Activated naive CD8-positive, alpha-beta T cell treated with anti-CD3 and anti-CD28 coated beads, Interleukin-2, amount 50 U/mL, for 16 hours (primary cell): ENCODE measurements around the gene SIK3.
"Not testable (repeated sequence)": the region's sequence is repeated elsewhere in the genome, so short reads cannot be mapped to it uniquely, and the experiment has no call there.

Source experiments
- DNase-seq: peaks from one replicate; pipeline ENCODE4 v3.0.0-alpha.2; 2020; ENCODE audit warnings: low read depth, low spot score

SIK3 gene

DNA sequence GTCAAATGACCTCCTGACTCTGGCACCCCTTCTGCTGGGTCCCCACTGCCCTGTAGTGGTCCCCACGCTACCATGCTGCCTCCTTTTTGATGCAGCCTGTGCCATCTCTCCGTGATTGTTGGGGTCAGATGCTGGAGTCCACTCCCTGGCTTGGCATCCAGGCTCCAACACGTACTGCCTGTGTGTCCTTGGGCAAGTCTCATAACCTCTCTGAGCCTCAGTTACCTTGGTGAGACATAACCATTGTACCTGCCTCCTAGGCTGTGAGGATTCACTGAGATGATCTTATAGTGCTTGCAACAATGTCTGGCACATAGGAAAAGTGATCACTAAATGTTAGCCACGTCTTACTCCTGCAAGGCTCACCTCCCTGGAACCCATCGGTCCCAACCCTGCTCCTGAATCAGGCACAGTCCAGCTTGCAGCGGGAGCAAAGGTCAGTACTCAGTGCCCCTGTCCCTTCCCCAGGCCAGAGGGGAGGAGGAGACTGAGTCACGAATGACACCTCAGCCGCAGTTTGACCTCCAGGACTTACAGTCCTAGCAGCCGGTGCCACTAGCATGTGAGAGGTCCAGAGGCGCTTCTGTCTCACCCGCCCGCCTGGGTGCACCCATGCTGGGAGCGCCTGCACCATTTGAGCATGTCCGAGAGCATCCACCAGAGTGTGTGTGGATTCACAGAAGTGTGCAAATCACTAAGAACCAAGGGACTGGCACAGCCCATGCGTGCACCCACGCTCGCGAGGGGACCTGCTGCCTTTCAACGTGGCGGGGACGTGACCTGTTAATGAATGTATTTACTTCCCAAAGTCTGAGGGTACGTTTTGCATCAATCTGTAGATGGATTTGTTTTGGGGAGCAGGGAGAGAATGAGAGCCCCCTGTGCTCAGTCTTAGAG is 272.1 kb downstream of the SIK3 start:
- DNase-seq: no peak

DNA sequence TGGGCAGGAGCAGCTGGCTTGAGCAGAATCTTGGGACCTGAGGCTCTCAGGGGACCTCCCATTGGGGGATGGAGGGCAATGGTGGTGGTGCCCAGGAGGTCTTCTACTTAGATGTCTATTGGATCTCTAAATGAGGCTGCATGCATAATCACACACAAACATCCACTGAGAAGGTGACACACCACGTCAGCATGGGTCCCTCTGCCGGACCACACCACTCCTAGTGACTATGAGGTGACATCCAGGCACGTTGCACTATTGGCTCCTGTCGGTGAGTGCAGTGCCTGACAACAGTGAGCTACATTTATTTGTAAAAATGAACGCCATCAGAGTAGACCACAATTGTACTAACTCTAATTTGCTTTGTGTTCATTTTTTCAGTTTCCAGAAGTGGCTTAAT is 272.8 kb downstream of the SIK3 start:
- no peak for DNase-seq

DNA sequence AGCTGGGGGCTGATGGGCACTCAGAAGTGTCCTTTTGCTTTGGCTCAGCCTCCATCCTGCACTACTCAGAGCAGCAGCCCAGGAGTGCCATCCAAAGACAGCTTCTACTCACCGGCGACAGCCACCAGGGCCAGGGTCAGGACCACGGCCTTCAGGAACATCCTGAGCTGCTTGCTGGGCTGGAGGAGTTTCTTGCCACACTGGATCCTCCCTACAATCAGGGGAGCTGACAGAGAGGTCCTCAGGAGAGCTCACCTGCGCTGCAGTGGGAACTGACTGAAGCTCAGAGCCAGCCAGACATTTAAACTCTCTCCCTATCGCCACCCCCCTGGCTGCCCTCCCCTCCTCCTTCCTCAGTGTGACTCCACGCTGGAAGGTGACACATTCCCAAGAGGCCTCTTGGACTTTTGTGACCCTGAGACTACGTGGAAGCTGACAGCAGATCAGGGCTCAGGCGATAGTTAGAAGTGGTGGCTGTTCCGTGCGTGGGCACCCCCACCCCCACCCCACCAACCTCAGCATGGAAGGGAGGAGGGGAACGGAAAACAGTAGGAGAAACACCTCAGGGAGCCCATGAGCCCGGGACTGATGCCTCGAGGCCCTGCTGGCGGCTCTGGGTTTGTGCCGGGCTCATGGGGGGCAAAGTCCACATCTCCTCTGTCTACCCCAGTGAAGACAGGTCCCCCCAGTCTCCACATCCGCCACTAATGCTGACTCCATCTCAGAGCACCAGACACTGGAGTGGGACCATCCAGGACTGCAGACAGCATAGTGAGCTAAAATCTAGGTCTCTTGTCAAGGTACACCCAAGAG is 275.0 kb downstream of the SIK3 start, which contains the start of gene APOA4:
Gene APOA4 (minus strand): TSS at position 274 of the 813 bp plus-strand sequence. CDS start 113 bp downstream, at position 161.
- no peak for DNase-seq

DNA sequence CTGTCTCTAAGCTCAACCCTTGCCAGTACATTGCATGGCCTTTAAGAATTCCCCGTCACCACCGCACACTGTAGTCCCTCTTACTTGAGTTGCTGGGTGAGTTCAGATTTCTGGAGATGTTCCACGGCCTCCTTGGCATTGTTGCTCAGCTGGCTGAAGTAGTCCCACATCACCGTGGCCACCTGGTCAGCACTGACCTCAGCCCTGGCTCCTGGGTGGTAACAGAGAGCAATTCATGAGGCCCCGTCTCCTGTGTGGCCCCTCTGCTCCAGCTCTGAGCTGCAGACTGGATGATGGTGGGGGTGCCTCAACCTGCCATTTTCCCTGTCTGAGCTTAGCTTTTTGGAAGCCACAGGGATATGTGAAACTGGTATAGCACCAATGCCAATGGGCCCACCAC is 275.7 kb downstream of the SIK3 start:
- DNase-seq: no peak

DNA sequence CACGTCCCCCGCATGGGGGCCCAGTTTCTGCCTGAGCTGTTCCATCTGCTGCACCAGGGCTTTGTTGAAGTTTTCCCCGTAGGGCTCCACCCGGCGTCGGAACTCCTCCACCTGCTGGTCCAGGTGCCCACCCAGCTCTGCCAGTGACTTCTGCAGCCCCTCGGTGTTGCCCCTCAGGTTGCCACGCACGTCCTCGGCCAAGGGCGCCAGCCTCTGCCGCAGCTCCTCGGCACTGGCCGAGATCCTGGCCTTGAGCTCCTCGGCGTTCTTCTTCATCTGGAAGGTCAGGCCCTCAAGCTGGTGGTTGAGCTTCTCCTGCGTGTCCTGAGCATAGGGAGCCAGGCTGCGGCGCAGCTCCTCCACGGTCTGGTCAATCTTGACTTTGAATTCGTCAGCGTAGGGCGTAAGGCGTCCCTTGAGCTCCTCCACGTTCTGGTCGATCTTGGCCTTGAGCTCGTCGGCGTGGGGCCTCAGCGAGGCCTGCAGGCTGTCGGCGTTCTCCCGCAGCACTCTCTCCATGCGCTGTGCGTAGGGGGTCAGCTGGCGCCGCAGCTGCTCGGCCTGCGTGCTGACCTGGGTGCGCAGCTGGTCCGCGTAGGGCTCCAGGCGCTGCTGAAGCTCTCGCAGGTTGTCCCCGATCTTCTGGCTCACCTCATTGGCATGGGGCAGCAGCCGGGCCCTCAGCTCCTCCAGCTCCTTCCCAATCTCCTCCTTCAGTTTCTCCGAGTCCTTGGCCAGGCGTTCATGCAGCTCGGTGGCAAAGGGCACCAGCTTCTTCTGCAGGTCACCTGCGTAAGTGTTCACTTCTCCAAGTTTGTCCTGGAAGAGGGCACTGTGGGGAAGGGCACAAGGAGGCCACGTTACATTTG is 276.9 kb downstream of the SIK3 start:
- DNase-seq: no peak

DNA sequence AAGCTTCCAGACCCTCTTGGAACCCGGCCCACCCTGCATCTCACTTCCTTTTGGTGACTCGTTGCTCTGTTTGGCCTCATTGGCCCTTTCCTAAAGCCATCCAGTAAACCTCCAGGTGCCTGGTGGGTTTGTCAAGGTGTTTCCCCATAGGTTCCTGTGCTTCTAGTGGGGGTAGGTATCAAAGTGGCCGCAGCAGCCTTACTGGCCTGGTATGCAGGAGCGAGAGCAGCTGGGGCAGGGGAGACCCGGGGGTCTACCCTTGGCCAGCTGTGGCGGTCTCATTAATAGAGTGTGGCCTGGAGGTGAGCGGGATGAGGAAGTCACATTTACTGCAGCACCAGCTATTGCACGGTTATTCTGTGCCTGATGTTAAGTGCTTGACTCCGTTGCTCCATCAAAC is 279.2 kb downstream of the SIK3 start:
- DNase-seq: no peak

DNA sequence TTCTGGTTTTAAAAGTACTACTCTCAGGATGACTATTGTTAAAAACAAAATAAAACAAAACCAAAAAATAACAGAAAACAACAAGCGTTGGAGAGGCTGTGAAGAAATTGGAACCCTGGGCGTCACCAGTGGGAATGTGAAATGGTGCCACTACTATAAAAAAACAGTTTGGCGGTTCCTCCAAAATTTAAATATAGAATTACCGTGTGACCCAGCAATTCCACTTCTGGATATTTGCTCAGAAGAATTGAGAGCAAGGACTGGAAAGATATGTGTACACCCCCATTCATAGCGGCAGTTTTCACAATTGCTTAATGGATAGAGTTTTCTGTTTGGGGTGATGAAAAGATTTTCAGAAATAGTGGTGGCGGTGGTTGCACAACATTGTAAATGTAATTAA is 283.7 kb downstream of the SIK3 start:
- DNase-seq: no peak

DNA sequence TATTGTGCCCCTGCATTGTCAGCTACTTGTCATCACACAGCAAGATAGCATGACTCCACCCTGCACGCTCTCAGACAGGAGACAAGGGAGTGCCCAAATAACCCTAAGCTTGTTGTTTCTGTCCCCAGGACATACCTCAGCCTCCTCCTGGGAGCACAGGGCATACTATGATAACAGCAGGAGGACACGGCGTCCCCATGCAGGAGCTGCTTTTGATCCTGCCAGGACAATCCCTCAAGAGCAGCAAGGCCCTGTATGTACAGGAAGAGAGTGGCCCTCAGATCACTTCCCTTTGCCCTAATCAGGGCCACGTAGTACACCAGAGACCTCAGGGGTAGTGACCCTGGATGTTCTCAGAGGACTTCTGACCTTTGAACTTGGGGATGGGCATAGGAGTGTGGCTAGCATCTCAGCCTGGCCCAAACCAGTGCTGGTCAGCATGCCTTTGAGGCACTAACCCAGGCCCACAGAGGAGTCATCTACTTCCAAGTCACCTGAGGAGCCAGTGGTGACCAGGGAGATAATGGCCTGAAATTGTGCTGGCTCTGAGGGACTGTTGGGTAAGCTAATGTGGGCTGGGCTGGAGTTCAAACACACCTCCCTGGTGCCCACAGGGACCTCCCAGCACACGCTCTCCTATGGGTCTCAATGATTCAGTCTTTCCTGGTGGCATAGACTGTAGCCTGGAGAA is 284.3 kb downstream of the SIK3 start:
- DNase-seq: no peak

DNA sequence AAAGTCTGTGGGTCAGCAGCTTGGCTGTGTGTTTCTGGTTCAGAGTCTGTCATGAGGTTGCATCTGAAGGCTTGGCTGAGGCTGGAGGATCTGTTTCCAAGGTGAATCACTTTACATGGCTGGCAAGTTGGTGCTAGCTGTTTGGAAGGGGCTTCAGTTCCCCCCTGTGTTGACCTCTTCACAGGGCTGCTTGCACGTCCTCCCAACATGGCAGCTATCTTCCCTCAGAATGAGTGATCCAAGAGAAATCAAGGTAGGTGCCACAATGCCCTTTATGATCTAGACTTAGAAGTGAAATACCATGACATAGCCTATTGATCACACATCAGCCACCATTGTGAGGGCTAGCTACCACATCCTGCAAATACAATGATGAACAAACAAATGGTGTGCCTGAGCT is 285.1 kb downstream of the SIK3 start:
- DNase-seq: no peak

DNA sequence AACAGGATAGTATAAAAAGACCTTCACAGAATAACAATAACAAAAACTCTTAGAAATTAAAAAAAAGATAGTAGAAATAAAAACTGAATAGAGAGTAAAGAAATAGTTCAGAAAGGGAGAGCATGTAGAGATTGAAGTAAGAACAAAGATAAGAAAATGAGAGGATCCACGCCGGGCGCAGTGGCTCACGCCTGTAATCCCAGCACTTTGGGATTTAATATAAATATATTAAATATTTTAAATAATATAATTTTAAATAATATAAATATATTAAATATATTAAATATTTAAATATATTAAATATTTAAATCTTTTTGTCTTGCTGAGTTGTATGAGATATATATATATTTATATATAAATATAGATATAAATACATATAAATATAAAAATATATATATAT is 286.1 kb downstream of the SIK3 start:
- no peak for DNase-seq

DNA sequence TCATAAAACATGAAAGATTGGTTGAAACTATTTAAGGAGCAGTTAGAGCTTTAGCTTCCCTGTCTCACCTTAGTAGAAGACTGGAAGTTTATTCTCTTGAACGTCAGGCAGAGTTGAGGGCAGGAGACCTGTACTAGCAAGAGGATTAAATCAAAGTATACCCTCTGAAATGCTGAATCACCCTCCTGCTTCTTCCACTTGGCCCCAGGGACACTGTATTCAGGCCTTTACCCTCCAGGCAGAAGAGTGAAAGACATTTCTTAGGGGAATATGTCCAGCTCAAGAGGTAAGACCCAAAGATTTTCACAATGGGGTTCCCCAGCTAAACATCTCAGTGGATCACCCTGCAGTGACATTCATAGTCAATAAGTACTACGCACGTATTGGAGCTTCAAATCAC is 287.0 kb downstream of the SIK3 start:
- DNase-seq: no peak

DNA sequence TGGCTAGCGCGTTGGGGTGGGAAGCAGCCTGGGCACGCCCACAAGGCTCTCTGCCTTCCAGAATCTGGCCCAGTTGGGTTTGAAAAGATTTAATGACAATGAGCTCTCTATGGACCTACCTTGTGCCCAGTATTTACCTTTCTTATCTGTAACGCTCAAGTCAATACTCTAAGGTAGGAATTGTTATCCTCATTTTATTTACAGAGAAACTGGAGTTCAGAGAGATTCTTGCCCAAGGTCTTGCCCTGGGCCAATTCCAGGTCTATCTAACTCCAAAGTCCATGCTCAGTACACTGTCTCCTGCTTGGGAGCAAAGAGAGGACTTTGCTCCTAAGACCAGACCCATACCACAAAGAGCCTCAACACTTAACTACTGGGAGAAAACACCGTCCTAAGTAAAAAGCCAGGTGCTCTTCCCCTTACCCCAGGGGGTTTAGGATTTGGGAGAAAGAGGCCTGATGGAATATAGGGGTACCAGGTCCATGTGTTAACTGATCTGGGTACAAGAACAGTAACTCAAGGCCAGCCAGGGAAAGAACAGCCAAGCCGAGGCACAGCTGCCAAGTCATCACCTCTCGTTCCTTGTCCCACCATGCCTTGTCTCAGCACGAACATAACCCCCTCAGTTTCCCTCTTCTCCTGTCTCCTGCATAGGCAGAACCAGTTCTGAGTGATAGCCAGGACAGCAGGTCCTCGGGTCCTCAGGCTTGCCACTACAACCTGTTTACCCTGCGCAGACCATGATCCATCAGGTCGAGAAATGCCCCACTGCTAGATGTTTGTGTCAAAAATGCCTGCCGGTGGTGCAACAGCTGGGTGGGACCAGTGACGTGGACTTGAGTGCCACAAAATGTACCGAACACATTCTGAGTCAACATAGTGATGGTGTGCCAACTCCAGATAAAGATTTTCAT is 289.7 kb downstream of the SIK3 start:
- DNase-seq: no peak

DNA sequence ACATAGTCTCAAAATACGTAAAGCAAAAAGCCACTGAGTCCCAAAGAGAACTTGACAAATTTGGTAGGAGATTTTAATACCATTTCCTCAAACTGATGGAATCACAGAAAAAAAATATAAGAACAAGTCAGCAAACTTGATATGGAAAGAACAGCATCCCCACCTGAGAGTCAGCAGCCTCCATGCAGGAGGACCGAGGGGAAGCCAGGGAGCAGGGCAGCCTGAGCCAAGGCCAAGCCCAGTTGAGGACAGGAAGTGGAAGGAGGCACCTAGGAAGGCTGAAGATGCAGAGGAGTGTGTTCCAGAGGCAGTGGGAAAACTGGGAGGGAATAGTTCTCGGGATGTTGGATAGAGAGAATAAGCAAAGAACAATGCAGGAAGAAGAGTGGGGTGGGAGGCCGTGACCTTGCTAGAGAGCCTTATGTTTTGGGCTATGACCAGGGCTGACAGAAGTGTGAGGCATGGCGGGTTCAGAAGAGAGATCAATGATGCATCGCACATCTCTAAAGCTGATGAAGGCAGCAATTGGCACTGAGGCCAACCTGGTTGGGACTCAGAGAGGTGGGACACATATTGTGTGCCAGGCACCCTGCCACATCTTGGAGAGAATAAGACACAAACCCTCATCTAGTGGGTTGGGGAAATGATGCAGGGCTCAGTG is 290.5 kb downstream of the SIK3 start:
- no peak for DNase-seq

DNA sequence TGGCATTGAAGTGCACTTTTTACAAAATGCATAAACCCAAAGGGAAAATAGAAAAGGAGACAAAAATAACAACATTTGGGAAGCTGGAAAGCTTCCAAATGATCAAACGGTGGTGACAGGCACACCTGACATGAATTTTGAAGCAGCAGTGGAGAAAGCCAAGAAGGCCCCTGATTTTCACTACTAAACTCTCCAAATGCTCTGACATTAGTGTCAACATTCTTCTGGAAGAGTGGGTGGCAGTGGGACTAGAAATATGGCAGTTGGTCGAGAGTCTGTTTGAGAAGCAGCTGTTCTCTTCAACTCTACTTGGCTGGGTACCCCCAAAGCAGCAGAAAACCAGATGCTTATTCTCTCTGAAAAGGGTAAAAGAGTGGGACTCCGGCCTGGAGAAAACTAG is 294.2 kb downstream of the SIK3 start:
- no peak for DNase-seq

DNA sequence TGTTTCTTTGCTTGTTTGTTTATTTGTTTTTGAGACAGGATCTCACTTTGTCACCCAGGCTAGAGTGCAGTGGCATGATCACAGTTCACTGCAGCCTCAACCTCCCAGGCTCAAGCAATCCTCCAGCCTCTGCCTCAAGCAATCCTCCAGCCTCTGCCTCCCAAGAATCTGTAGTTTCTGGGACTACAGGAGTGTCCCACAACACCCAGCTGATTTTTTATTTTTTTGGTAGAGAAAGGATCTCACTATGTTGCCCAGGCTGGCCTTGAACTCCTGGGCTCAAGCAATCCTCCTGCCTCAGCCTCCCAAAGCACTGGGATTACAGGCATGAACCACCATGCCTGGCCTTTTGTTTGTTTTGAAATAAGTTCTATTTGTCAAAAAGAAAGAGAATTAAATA is 296.6 kb downstream of the SIK3 start:
- DNase-seq: not testable (repeated sequence)

DNA sequence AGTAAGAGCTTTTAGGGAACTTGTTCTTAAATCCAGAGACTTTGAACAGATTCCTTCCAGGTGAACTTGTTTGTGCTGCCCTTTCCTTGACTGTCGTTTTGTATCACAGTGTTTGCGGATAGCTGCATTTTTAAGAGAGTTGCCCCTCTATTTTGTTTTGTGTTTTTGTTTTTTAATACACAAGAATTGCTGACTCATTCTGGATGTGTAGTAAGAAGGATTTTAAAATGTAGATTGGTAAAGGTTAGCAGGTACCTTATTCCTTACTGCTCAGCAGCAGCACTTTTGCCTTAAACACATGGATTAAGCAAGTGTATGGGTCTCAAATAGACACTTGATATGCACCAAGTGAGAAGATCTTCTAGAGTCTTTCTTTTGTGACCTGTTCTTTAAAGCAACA is 297.6 kb downstream of the SIK3 start:
- DNase-seq: no peak

DNA sequence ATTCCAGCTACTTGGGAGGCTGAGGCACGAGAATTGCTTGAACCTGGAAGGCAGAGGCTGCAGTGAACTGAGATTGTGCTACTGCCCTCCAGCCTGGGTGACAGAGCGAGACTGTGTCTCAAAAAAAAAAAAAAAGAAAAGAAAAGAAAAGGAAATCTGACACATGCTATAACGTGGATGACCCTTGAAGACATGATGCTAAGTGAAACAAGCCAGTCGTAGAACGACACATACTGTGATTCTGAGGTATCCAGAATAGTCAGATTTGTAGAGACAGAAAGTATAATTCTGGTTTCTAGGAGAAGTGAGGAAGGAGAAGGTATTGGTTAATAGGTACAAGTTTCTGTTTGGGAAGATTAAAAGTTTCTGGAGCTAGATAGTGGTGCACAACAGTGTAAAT is 299.9 kb downstream of the SIK3 start:
- no peak for DNase-seq

DNA sequence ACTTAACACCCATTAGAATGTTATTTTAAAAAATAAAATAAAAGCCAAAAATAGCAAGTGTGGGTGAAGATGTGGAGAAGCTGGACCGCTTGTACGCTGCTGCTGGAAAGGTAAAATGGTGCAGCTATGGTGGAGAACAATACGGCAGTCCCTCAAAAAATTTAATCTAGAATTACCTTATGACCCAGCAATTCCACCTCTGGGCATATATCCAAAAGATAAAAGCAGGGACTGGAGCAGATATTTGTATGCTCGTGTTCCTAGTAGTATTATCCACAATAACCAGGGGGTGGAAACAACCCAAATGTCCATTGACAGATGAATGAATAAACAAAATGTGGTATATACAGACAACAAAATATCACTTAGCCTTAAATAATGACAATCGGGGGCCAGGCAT is 300.4 kb downstream of the SIK3 start:
- DNase-seq: no peak

DNA sequence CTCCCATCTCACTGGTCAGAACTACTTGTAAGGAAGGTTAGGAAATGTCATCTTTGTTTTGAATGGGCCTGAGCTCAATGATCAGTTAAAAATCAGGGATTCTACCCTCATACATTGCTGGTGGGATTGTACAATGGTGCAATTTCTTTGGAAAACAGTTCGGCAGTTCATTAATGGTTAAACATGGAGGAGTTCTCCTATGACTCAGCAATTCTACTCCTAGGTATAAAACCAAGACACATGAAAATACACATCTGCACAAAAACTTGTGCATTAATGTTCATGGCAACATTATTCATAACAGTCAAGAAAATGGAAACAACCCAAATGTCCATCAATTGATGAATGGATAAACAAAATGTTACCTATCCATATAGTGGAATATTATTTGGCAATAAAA is 301.7 kb downstream of the SIK3 start:
- DNase-seq: no peak

DNA sequence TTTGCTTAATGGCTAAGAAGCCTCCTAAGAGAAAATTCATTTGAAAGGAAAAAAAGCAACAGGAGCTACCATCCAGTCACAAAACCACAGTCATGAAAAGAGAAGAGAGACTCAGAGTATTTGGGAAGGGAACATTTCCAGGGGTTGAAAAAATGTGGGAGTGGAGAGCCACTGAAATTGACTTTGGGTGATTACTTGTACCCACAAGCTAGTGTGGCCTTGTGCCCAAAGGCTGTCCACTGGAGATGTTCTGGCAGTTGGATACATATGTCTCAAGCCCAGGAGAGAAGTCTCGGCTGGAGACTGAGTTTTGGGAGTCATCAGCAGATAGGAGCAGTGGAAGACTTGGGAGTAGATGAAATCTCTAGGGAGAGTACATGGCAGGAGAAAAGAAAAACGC is 303.4 kb downstream of the SIK3 start:
- DNase-seq: no peak
